SIG-M5 treated with dmso at 0.1 percent for 504 hours (cell line): ENCODE measurements around the gene MAPK9.

ENCODE experiments used
- DNase-seq: peaks from one replicate; lab custom pipeline; 2025; ENCODE audit not compliant: unreplicated experiment; lab: John Stamatoyannopoulos, UW

Gene MAPK9

GRCh38 chr5:180207593-180207992 lies 84.3 kb downstream of the MAPK9 start:
- no peak for DNase-seq

GRCh38 chr5:180206993-180207392 lies 84.9 kb downstream of the MAPK9 start:
- DNase-seq, result no peak

GRCh38 chr5:180205916-180206315 lies 86.0 kb downstream of the MAPK9 start:
- no peak for DNase-seq

- no peak for DNase-seq
Observed at GRCh38 chr5:180204276-180204819, 87.5 kb downstream of the MAPK9 start.

- DNase-seq, result no peak
Observed at GRCh38 chr5:180202939-180203573, 88.8 kb downstream of the MAPK9 start.

- DNase-seq, result peak; percentile 5
Observed at GRCh38 chr5:180201051-180201987, 90.6 kb downstream of the MAPK9 start.

GRCh38 chr5:180199390-180199789 lies 92.5 kb downstream of the MAPK9 start:
- no peak for DNase-seq

GRCh38 chr5:180198208-180198607 lies 93.7 kb downstream of the MAPK9 start:
- no peak for DNase-seq

GRCh38 chr5:180197016-180197702 lies 94.7 kb downstream of the MAPK9 start:
- DNase-seq, result no peak

GRCh38 chr5:180194410-180195345 lies 97.2 kb downstream of the MAPK9 start:
- no peak for DNase-seq

GRCh38 chr5:180193749-180194375 lies 98.0 kb downstream of the MAPK9 start:
- no peak for DNase-seq

GRCh38 chr5:180191716-180192115 lies 100.2 kb downstream of the MAPK9 start:
- DNase-seq, result no peak

- DNase-seq, result no peak
Observed at GRCh38 chr5:180187767-180188166, 104.1 kb downstream of the MAPK9 start.
